CD4-positive, alpha-beta T cell treated with Interleukin-4 for 1 hour (primary cell): Measurements from ENCODE around the gene DAGLA.

Source experiments
- DNase-seq, 2 donors: peaks; one replicate each; pipeline ENCODE4 v3.0.0-alpha.2; 2020 to 2022

DAGLA gene

DNA sequence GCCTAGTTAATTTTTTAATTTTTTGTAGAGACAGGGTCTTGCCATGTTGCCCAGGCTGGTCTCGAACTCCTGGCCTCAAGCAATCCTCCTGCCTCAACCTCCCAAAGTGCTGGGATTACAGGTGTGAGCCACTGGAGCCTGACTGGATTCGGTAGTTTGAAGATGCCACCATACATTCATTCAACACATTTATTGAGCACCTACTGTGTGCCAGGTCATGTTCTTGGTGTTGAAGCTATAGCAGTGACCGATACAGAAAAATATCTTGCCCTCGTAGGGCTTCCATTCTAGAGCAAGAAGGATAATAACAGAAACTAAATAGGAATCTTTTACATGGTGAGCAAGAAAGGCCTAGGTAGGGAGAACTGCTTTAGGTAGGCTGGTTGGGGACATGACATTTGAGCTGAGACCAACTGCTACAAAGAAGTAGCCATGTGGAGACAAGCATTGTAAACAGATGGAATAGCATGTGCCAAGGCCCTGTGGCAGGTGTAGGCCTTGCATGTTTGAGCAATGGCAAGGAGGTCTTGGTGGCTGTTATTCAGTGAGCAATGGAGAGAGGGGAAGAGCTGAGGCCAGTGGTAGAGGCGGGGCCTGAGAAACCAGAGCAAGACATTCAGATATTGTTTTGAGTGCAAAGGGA is 70.6 kb downstream of the DAGLA start:
- no peak for DNase-seq

DNA sequence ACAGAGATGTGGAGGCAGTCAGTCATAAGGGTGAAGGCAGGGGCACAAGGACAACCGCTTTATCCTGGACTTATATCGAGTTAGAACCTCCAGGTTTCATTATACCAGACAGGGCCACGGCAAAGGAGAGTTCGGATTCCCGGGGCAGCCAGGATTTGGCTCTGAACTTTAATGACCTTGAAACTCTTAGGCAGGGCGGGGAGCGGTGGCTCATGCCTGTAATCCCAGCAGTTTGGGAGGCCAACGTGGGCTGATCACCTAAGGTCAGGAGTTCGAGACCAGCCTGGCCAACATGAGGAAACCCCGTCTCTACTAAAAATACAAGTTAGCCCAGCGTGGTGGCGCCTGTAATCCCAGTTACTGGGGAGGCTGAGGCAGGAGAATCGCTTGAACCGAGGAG is 71.2 kb downstream of the DAGLA start:
- DNase-seq: no peak

DNA sequence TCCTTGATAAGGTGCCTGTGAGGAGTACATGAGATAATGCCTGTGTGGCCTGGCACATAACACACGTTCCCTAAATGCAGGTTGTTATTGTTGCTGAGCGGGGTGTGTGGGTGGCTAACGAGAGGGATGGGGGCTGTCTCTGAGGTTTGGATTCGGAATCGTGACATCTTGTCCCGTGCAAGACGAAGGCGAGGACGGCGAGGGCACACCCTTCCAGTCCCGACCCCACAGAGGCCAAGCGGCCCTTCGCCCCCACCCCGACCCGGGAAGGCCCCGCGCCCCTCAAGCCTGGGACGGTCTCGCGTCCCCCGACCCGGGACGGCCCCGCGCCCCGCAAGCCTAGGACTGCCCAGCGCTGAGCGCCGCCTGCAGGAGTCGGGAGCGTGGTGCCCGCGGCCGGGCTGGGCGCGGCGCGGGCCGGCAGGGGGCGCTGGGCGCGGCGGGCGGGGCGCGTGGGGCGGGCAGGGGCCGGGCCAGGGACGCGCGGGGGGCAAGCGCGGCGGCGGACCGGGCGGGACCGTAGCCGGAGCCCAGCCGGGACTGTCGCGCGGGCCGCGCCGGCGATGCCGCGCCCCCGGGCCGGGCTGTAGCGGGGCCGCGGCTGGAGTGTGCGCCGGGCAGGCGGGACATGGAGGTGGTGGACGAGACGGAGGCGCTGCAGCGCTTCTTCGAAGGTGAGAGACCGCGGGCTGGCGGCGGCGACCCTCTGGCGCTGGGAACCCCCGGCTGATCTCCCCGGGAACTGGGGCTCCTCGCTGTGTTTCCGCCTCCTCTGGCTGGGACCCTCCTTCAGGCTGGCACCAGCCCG is 72.1 kb downstream of the DAGLA start, which contains the start of gene MYRF:
MYRF (plus strand) TSS at position 520 of the 808 bp plus-strand sequence; CDS start at position 629, 109 bp downstream.
- peak; percentile 40 to 53 for DNase-seq

DNA sequence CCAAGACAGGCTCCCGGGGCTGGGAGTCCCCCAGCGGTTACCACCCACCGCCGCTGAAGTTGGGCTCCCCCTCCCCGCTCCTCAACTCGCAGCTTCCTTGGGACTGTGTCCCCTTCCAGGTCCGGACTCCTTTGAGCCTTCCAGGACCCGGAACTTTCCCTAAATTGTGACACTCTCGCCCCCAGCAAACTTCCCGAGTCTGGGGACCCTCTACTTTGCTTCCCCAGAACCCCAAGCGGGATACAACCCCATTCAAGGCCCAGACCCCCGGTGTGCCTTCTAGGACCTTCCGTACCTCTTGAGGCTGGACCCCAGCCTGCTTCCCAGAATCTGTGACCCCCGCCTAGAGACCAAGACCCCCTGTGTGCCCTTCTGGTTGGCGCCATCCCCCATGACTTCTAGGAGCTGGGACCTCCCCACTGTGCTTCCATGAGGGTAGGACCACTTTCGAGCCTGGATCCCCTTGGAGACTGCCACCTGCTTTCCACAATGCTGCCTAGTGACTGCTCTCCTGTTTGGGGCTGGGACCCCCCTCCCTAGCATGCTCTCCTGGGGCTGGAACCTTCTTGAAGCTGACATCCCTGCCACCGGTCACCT is 72.8 kb downstream of the DAGLA start:
- no peak for DNase-seq

DNA sequence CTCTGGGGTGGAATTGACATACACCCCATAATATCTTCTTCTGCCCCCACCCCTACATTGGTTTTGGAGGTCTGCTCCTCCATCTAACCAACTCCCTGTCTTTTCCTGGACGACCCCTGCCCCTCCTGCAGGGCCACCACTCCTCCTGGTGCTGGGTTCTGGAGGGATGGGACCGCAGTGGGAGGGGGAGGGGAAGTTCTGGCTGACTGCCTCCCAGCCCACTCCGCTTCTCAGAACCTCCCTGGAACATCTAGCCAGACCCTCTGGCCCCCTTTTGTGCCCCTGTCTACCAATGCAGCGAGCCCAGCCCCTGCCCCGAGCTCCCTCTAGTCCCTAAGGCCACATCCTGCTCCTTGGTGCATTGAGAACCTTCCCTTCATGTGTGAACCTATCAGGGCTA is 73.5 kb downstream of the DAGLA start:
- DNase-seq: no peak

DNA sequence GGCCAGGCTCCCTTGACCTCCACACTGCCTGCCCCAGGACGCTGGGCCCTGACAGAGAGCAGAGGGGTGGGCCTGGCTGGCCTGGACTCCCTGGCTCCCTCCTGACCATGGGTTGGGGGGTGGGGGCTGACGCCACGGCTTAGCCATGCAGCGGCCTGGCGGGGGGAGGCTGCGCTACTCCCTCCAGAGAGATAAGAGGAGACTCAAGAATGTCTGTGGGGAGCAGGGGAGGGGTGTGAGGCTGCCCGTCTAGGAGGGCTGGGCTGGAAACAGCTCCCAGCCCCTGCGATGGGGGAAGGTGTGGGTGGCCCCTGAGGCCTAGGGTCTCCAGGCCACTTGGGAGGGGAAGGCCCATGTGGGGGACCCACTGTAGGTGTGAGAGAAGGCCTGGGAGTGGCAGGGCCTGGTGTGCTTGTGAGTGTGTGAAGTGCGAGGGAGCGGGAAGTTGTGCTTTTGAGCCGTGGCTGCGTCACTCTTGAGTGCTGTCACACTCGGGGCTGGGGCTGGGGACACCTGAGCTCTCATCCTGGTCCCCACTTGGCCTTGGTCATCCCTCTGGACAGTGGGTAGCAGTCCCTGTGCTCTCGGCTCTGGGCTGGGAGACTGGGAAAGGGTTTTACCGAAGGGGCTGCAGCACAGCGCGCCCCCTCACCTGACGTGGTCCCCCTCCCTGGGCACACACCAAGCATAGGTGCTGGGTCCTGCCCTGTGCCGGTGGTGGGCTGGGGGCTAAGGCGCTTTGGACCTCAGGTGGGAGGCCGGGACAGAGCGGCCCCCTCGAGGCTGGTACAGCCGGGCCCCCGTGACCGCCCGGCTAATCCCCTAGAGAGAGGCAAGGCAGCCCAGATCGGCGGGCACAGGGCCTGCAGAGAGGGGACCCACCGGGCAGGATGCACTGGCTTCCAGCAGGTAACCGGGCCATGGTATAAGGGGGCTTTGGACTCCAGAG is 74.6 kb downstream of the DAGLA start:
- DNase-seq: no peak

DNA sequence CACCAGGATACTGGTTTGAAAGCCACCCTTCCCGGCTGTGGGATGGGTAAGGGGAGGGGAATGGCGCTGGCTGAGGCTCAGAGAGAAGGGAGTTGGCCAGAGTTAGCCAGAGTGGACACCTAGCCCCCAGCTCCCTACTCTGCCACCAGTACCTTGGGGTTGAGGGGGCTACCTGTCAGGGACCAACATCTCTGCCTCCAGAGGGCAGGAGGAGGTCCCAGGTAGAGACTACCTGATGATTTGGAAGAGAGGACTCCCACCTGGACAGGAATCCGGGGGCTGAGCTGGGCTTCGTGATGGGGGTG is 75.9 kb downstream of the DAGLA start:
- no peak for DNase-seq

DNA sequence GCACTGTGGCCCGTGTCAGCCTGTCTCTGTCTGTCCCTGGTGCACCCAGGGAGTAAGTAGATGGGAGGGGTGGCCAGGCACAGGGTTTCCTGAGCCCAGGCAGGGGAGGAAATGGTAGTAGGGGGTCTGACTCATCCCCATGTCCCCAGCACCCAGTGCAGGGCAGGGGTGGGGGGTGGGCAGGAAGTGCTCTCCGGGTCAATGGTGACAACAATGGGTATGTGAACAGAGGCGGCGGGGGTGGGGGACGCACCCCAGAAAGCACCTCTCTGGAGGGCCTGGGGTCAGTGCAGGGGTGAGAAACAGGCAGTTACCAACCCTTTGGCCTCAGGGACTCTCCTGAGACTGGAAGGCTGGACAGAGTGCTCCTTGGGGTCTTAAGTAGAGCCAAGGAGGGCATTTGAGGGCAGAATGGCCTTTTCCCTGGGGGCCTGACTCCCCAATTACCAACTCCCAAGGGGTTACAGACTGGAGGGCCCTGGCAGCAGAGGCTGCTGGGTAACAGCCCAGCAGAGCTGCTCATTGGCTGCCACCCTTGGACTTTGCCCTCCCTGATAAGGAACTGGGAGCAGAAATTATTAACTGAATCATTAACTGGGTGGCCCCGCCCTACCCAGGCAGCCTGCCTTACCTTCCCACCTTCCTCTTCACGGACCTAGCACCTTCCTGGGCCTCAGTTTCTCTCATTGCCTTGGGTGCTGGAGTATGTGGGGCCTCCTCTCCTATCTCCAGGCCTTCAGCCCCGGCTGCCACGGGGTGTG is 76.4 kb downstream of the DAGLA start:
- DNase-seq: no peak

DNA sequence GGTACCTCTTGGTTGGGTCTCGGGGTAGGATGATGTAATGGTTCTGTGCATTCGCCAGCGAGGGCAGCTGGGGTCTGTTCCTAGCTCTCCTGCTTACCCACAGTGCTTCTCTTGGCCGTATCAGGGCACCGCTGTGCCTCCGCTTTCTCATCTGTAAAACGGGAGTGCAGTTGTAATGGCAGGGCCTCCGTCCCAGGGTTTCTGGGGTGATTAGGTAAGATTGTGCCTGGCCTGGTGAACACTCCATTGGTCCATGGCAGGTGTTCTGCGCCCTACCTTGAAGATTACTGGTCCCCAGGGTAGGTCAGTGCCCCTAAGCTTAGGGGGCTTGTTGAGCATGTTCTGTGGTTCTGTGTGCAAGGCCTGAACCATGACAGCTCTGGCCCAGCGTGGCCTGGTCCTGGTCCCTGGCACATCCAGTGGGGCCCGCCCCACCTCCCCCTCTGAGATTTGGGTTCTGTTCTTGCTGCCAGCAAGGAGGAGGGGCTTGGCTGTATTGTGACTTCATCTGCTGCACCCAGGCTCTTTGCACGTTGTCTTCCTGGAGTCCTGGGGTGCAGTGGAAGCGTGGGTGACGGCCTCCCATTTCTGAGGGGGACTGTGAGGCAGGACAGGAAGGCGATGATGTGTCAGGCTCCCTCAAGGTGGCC is 77.1 kb downstream of the DAGLA start:
- no peak for DNase-seq

DNA sequence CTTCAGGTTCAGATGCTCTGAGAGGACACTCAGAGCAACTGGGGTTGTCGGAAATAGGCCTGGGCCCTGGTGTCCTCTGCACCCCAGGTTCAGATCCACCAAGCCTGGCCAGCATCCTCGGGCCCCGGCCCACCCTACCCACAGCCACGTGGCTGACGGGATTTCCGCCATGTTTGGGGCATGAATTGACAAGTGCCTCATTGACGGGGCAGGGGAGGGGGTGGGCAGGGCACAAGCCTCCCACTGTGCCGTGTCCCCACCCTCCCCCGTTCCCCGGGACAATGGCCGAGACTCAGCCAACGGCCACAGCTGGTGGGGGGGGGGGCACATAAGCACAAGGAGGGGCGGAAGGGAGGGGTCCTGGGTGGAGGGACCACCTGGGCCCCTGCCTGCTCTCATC is 80.8 kb downstream of the DAGLA start:
- DNase-seq: no peak

DNA sequence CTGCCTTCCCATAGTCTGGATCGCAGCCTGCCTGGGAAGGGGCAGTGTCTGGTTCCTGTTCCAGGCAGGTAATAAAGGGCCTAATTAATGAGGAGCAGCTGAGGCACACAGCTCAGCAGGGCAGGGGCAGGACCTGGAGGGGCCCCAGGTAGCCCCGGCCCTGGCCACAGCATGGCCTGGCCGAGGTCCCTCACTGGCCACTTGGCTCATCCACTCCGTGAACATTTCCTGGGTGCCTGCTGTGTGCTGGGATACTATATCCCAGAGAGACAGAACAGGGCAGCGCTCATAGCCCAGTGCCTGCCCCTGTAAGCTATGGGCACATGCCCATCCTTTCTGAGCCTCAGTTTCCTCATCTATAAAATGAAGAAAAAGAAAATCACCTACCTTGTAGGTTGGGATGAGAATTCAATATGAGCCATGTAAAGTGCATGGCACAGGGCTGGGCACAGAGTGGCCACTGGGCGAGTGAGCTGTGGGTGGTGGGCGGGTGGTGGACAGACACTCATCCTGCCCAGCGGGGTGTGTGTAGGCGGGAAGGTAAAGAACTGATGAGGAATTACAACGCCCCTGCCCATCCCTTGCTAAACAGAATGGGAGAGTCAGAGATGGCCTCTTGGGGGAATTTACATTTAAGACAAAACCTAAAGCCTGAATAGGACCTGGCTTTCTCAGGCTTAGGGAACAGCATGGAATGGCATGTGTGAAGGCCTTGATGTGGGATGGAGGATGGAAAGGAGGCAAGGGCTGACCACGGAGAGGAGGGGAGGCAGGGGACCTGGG is 81.4 kb downstream of the DAGLA start:
- no peak for DNase-seq

DNA sequence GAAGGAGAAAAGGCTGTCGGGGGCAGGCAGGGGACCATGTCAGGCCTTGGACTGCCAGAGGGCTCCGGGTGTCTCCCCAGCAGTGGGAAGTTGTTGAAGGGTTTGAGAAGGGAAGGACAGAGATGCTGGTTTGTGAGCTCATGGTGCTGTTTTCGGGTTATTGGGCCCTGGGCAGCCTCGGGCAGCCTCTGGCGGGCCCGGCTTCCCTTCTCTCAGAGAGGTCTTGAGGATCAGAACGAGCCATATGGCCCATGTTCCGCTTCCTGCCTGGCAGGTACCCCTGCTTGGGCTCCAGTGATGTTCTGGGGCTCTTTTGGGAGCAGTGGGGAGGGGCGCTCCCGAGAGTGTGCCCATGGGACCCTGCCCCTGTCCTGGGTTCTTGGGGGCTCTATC is 82.0 kb downstream of the DAGLA start:
- no peak for DNase-seq

DNA sequence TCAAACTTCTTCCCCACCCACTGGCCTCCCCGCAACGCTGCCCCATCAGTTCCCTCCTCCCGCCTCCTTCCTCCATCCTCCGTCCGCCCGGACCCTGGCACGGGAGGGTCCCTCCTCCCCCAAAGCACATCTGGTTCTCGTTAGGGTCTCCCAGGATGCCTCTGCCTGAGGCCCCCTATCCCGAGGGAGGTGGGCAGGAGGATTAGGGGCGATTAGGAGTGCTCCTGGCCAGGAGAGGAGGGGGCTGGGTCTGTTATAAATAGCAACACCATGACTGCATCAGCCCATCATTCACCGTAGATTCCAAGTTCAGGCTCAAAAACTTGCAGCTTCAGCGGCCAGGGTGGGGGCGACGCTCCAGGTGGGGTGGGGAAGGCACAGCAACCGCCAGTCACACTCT is 82.6 kb downstream of the DAGLA start:
- no peak for DNase-seq

DNA sequence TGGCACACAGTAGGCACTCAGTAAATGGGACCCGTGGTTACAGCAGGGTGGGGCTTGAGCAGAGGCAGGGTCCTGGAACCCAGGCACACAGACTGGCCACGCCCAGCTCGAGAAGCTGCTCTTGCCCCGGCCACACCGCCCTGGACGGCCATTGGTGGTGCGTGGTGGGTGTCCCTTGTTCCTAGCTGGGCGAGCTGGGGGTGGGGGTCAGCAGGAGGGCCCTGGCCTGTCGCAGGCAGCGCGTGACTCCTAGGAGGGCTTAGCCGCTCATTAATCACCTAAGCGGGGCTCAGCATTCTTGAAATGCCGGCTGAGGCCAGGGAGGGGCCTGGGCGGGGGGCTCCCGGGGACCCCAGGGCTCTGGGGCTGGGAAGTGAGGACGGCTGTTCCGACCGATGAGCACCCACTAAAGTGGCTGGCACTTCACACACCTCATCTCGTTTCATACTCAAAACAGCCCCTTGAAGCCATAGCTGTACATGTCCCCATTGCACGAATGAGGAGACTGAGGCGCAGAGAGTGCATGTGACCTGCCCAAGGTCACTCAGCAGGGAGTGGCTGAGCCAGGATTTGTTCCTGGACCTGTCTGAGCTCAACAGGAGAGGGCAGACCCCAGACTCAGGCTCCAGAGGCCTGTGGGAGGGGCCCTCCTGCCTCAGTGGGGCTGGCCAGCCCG is 83.9 kb downstream of the DAGLA start:
- DNase-seq: no peak

DNA sequence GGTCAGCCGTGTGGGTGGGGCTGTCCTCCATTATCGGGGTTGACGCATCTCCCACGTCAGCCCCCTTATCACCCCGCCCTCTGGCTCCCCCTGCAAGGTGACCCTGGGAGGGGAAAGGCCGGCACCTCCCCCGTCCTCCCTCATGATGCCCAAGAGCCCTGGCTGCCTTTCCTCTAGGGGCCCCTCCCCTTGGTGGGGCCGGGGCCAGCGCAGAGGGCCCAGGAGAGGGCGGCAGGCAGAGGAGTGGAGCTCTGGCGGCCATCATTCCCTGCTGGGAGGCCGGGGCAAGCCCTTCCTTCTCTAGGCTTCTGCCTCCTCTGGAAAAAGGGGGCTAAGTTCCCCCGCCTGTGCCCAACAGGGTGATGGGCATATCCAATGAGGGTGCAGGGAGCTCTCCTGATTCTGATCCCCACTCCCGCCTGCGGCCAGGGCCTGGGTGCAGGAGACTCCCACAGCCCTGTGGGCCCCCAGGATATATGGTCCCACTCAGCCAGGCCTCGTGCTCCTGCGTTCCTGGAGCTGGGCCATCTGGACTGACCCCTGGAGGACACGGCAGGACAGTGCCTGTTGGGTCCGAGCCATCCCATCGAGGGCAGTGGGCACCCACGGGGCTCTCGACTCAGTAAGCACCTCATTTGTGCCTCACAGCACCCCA is 84.5 kb downstream of the DAGLA start:
- no peak for DNase-seq

DNA sequence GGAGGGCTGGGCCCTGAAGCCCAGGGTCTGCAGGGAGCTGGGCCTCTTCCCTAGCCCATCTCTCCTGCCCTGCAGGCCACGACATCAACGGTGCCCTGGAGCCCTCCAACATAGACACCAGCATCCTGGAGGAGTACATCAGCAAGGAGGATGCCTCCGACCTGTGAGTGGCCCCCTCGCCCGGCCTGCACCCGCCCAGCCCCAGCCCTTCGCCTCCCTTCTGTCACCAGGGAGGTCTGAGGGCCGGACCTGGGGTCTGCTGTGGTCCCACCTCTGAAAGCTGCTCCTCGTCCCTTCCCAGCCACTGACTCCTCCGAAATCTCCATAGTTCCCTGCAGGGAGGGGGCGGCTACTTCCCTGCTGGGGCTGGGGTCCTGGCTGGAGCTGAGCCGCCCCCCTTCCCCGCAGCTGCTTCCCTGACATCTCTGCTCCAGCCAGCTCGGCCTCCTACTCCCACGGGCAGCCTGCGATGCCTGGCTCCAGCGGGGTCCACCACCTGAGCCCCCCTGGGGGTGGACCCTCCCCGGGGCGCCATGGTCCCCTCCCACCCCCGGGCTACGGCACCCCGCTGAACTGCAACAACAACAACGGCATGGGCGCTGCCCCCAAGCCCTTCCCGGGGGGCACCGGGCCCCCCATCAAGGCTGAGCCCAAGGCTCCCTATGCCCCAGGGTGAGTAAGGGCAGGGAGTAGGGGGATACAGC is 85.5 kb downstream of the DAGLA start:
- DNase-seq: no peak

DNA sequence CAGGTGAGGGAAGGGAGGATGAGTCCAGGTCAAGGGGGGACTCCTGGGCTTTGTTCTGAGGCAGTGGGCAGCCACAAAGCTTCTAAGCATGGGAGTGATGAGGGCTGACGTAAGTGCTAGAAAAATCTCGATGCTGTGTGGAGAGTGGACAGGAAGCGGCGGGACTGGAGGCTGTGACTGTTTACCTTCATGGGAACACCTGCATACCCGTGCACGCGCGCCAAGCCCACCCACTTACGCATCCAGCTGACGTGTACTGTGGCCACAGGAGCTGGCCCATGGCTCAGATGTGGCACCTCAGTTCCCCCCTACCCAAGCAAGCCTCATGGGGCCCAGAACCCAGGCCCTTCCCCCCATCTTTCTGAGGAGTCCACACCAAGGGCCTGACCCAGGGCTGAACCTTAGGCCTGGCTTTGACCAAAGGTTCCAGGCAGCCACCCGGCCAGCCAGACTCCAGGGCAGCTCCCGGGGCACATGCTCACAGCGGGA is 86.2 kb downstream of the DAGLA start:
- DNase-seq: no peak

DNA sequence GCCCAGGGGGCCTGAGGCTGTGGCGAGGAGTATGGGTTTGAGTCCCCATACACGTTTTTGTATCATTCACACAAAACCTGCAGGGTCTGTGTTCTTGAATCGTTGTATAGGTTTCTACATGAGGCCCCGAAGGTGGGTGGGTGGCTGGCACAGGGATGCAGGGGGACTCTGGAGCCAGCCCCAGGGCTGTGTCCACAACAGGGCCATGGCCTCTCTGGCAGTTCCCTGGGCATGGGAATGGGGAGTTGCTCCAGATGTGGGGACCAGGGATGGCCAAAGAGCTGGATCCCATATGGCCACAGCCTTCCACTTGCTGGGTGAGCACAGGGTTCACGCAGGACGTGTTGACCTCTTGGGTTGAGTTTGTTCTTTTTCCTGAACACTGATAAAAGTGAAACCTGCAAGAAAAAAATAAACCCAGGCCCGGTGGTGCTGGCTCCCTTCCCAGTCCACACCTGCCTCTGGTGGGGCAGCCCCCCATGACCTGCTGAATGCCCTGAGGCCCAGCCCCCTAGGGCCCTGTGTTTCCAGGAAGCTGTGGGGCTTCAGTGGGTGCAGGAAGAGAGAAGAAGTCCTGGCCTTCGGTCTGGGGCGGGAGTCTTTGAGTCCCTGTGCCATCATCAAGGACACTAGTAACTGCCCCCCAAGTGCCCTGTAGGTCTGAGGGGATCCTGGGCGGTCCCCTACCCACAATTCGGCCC is 88.3 kb downstream of the DAGLA start:
- DNase-seq: no peak
